ENCODE data around the gene CD1D. TPM values are rescaled to one million over a fixed set of nuclear protein-coding genes. Genes with fewer than 3 reads are reported as not detected.

Gene CD1D
- total RNA-seq, 4 donors from 2014 or later: 0.83 to 1.9 (median 1.7) TPM; not detected in 1

DNA sequence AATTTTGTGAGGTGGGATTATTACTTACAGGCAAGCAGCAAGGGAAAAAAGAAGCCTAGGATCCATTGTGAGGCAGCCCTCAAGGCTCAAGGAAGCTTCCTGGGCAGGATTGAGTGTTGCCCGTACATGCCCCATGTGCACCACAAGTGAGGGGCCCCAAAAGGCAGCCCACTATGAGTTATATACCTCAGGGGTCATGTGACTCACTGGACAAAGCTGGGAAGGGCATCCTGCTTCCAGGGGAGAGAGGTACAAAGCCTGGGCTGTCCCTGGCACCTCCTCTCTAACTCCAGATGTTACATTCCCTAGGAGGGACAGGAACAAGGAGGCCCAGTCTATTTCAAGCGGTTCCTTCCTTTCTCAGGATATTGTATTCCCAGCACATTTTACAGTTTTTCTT is 34.0 kb upstream of the CD1D start:
- Histone ChIP-seq H3K4me1 (peaks cover 10 to 43% (median 10%) of the 10 kb centered on the region in 3 donors), H3K4me3 (no peak overlapping the region), H3K9me3 (no peaks in the 10 kb centered on the region), H3K36me3 (no peaks in the 10 kb centered on the region), H3K27ac (peak overlapping the region in 1 of 4 donors; percentile 54), H3K27me3 (no peaks in the 10 kb centered on the region)
- no peak for DNase-seq
- WGBS, 2 donors: 56 to 100% methylated on average over 1 to 2 of the region's 2 CpGs
- TF ChIP-seq POLR2A (IDR thresholded peaks at IDR 0.05): no peak
- TF ChIP-seq, protein P1, sequence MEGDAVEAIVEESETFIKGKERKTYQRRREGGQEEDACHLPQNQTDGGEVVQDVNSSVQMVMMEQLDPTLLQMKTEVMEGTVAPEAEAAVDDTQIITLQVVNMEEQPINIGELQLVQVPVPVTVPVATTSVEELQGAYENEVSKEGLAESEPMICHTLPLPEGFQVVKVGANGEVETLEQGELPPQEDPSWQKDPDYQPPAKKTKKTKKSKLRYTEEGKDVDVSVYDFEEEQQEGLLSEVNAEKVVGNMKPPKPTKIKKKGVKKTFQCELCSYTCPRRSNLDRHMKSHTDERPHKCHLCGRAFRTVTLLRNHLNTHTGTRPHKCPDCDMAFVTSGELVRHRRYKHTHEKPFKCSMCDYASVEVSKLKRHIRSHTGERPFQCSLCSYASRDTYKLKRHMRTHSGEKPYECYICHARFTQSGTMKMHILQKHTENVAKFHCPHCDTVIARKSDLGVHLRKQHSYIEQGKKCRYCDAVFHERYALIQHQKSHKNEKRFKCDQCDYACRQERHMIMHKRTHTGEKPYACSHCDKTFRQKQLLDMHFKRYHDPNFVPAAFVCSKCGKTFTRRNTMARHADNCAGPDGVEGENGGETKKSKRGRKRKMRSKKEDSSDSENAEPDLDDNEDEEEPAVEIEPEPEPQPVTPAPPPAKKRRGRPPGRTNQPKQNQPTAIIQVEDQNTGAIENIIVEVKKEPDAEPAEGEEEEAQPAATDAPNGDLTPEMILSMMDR (IDR thresholded peaks at IDR 0.05): no peak
- intact Hi-C loops (cut with DNase I): no loop called here

DNA sequence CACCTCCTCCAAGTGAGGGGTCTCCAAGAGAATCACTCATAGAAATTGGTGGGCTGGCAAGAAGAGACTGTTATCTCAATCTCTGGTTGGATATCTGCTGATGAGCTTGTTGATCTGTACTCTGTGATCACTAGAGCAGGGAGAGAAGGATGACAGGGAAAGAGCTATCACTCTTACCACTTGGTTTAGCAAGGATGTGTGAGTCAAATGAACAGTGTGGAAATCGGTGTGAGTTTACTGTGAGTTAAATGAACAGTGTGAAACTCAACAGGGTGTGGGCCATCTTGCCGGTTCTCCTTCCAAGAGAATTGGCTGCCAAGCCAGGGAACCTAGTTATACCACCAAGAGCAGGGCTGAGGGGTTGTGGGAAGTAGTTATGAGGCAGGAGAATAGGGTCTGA is 33.3 kb upstream of the CD1D start:
- H3K9me3 ChIP-seq: no peaks in the 10 kb centered on the region
- H3K27me3 ChIP-seq: no peaks in the 10 kb centered on the region
- peak overlapping the region in 2 of 4 donors; percentile 54 to 84 for H3K27ac ChIP-seq
- intact Hi-C loops (cut with DNase I): no loop called here
- no peak for DNase-seq
- no peaks in the 10 kb centered on the region for H3K36me3 ChIP-seq
- H3K4me3 ChIP-seq: no peak overlapping the region
- H3K4me1 ChIP-seq: peaks cover 10 to 43% (median 10%) of the 10 kb centered on the region in 3 donors
- no peak for TF ChIP-seq POLR2A (IDR thresholded peaks at IDR 0.05)
- TF ChIP-seq, protein P1 (IDR thresholded peaks at IDR 0.05): no peak
- WGBS, 2 donors: 45 to 55% methylated on average over 2 of the region's 2 CpGs

DNA sequence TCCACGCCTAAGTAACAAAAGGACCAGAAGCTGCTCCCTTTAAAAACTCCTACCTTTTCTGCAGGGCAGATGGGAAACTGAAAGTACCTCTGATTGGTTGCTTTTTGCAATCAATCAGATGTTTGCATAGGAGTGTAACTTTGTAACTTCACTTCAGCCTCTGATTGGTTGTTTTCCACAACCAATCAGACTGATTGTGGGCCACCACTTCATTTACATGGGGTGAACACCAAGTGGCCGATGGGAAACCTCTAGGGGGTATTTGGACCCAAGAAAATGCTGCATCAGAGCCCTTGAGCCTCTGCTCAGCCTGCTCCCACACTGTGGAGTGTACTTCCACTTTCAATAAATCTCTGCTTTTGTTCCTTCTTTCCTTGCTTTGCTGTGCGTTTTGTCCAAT is 32.8 kb upstream of the CD1D start:
- peak overlapping the region in 2 of 4 donors; percentile 54 to 84 for H3K27ac ChIP-seq
- H3K36me3 ChIP-seq: no peaks in the 10 kb centered on the region
- H3K4me1 ChIP-seq: peaks cover 10 to 43% (median 10%) of the 10 kb centered on the region in 3 donors
- no peaks in the 10 kb centered on the region for H3K27me3 ChIP-seq
- no peaks in the 10 kb centered on the region for H3K9me3 ChIP-seq
- DNase-seq: no peak
- intact Hi-C loops (cut with DNase I): no loop called here
- 82 to 83% methylated on average over 3 of the region's 3 CpGs for WGBS, 2 donors
- no peak overlapping the region for H3K4me3 ChIP-seq
- TF ChIP-seq, protein P1 (IDR thresholded peaks at IDR 0.05): no peak
- peak in 1 of 4 donors; percentile 10 for TF ChIP-seq POLR2A (IDR thresholded peaks at IDR 0.05)

DNA sequence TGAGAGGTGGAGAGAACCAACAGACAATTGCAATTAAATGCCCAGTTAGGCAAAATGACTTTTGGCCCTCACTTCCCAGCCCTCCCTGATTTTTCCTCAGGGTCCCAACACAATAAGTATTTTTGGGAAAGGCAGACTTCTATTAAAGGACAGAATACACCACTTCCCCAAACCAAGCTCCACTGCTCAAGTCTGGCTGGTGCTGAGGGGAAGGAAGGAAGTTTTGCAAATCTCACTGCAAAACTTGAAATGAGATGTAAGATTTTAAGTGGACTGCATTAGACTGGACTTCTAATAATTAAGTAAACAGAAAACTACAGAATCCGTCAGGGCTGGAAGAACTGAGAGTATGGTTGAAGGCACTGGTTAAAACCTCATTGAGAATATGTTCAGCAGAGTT is 32.2 kb upstream of the CD1D start:
- Histone ChIP-seq H3K4me3 (no peak overlapping the region), H3K27me3 (no peaks in the 10 kb centered on the region), H3K4me1 (peaks cover 10 to 43% (median 10%) of the 10 kb centered on the region in 3 donors), H3K36me3 (no peaks in the 10 kb centered on the region), H3K27ac (peak overlapping the region in 2 of 4 donors; percentile 54 to 84), H3K9me3 (no peaks in the 10 kb centered on the region)
- DNase-seq: no peak
- no peak for TF ChIP-seq POLR2A (IDR thresholded peaks at IDR 0.05)
- TF ChIP-seq, protein P1 (IDR thresholded peaks at IDR 0.05): no peak
- 67 to 75% methylated on average over 1 of the region's 1 CpG for WGBS, 2 donors
- intact Hi-C loops (cut with DNase I): no loop called here

DNA sequence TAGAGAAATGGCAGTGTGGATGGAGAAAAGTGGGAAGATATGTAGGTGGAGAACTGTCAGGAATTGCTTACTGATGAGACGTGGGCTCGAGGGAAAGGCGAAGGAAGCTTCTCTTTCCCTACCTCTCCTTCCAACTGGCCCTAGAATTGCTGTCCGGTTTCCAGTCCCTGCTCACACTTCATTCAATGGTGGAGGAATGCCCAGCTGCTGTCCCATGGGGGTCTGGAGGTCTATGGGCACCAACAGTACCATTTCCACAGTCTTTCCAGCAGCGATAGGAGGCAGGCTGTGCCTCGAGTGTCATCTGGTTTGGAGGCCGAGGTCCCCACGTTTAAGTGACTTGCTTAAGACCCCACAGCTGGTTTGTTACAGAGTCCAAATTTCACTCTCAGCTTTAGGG is 31.5 kb upstream of the CD1D start:
- intact Hi-C loops (cut with DNase I): no loop called here
- DNase-seq: no peak

More for the DNA sequence above, 31.5 kb upstream of the CD1D start:
- H3K36me3 ChIP-seq: no peaks in the 10 kb centered on the region
- H3K27me3 ChIP-seq: peaks cover 0 to 4% (median 0%) of the 10 kb centered on the region in 4 donors
- TF ChIP-seq, protein P1 (IDR thresholded peaks at IDR 0.05): no peak
- no peak for TF ChIP-seq POLR2A (IDR thresholded peaks at IDR 0.05)
- WGBS, 2 donors: 37 to 41% methylated on average over 8 of the region's 8 CpGs
- H3K9me3 ChIP-seq: no peaks in the 10 kb centered on the region
- H3K4me3 ChIP-seq: peak overlapping the region; percentile 16 to 60 (median 40)
- peaks cover 10 to 43% (median 10%) of the 10 kb centered on the region in 3 donors for H3K4me1 ChIP-seq
- peak overlapping the region in 3 of 4 donors; percentile 54 to 84 (median 66) for H3K27ac ChIP-seq

Data from esophagus squamous epithelium (tissue), 5 donors.